Stimulated activated CD4-positive, alpha-beta T cell treated with anti-CD3 and anti-CD28 coated beads, Interleukin-4, amount 100 ng/mL, for 1 hour (primary cell): ENCODE data around the gene TMCC1.
A peak's percentile ranks its signal among the peaks of the same experiment; 100 is the strongest.
"Not testable (repeated sequence)": the region's sequence is repeated elsewhere in the genome, so short reads cannot be mapped to it uniquely, and the experiment has no call there.

Experiments
- DNase-seq: peaks from one replicate; pipeline ENCODE4 v3.0.0-alpha.2; 2020

Gene TMCC1

GRCh38 chr3:129893581-129894070 lies at the start of gene TMCC1:
TMCC1 (minus strand) TSS chr3:129893711.
- peak; percentile 88 for DNase-seq

DNA sequence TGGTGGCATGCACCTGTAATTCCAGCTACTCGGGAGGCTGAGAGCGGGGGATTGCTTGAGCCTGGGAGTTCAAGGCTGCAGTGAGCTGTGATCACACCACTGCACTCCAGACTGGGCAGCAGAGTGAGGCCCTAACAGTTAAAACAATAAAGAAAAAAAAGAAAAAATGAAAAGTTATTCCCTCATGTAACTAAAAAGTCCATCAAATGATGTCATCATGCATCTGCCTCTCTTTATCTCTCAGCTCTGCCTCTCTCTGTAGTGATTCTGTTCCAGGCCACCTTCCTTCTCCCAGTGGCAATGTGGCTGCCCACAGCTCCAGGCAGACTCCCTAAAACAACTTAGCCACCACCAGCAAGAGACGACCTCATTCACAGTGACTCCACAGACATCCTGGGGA lies 49.5 kb upstream of the TMCC1 start:
- no peak for DNase-seq

- peak; percentile 20 for DNase-seq
Measured at GRCh38 chr3:129942296-129942695, 48.8 kb upstream of the TMCC1 start.

DNA sequence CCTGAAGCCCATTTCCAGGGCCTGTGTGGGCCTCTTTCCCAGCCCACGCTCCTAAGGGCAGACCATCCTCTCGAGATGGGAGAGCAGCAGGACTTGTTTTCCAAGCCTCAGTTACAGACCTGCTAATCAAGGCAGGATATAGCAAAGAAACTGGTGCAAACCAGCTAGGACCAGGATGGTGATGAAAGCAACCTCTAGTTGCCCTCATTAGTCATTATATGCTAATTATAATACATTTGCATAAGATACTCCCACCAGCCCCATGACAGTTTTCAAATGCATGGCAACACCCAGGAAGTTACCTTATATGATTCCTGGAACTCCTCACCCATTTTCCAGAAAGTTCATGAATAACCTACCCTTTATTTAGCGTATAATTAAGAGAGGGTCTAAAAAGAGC lies 46.6 kb upstream of the TMCC1 start:
- DNase-seq: no peak

DNA sequence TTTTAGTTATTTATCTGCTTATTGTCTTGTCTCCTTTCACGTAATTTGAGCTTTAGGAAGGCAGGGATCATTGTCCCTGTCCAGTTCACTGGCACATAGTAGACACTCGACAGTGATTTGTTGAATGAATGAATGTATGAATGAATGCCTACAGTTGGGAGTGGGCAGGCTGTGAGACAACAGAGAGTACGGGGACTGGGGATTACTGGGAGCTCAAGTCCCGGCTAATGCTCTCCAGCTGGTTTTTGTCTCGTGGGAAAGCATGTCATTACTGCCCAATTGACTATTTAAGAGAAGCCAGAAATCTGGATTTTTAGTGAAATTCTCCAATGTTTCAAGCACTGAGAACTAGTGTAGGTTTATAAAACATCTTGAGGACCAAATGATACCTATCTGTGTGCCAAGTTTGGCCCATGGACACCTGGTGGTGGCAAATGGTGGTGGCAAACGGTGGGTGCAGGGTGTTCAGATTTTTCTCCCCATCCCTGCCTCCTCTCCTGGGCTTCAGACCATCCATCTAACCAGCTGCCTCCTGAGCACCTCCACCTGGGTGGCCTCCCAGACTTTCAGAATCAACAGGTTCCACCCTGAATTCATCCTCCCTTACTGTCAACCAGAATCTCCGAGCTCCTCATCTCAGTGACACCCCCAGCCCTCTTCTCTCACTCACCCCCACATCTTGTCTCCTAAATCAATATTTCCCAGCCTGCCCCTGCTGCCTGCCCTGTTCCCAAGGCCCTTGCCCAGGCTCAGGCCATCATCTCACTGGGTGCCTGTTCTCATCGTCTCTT lies 44.8 kb upstream of the TMCC1 start:
- DNase-seq: no peak

- DNase-seq: no peak
Measured at GRCh38 chr3:129937717-129938116, 44.2 kb upstream of the TMCC1 start.

- DNase-seq: no peak
Measured at GRCh38 chr3:129936757-129937156, 43.2 kb upstream of the TMCC1 start.

GRCh38 chr3:129934234-129935123 lies 41.0 kb upstream of the TMCC1 start:
- peak; percentile 19 for DNase-seq

DNA sequence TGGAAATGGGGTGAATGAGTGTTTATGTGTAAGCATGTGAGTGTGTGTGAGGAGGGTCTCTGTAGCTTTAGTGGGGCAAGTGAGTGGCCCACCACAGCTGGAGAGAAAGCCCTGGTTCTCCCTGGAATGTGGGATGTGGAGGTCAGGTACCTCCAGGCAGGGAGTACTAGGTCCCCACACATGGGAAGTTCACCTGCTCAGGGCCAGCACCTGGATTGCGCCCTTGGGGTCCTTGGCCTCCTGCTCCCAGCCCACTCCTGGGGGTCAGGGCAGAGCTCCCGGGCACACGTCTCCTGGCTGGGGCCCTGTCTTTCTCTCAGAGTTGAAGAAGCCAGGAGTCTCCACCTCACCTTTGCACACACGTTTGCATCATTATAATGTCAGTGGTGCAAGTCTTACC lies 40.0 kb upstream of the TMCC1 start:
- DNase-seq: no peak

DNA sequence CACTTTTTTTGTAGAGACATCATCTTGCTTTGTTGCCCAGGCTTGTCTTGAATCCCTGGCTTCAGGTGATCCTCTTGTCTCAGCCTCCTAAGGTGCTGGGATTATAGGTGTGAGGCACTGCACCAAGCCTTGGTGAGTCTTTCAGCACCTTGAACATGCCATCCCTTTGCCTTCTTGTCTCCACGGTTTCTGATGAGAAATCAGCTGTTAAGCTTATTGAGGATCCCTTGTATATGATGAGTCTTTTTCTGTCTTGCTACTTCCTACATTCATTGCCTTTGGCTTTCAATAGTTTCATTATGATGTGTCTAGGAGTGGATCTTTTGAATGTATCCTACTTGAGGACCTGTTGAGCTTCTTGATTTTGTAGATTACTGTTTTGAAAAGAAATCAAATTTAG lies 35.9 kb upstream of the TMCC1 start:
- DNase-seq: no peak

DNA sequence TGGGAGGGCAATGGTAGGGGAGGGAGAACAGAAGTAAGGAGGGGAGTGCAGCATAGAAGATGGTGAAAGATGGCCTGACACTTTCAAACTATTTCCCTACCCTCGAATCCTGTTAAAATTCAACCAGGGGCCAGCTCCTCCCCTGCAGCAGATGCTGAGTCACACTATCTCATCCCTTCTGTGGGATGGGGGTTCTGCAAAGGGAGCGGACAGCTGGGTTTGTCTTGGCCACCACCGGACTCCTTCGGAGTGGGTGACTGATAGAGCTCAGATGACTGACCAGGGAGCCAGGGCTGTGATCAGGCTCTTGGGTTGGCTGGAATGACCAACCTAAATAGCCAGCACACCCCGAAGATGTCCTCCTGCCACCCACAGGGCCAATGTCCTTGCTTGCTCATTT lies 33.6 kb upstream of the TMCC1 start:
- DNase-seq: no peak

DNA sequence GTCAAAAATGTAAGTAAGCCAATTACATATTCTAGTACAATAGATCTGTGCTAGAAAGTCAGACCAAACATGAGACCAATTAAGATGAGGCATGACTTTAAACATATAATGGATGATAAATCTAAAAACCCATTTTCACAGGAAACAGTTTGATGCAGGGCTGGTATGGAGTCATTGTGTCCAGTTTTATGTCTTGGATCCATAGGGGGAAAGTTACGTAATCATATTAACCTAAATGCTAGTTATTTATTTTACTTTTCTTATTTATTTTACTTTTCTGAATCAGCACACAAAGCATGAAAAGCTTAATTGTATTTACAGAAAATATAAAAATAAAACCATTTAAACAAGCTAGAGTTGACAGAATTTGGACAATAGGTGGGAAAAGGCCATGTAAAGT lies 26.3 kb upstream of the TMCC1 start:
- DNase-seq: no peak

- DNase-seq: no peak
Measured at GRCh38 chr3:129919357-129919756, 25.8 kb upstream of the TMCC1 start.

DNA sequence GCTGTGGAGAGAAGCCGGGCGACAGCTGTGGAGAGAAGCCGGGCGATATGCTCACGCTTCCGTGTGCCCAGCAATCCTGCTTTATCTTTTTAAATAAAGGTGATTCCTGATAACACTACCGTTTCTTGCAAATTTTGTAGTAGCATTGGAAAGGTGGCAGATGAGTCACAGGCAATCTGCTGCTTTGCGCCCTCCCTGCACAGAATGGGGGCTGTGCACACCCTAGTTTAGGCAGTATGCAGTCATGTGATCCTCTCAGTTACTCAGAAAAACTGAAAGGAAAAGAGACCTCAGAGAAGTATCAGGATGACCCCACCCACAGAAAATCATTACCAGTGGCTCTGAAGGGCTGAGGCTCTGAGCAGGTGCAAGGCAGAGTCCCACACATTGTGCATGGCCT lies 24.9 kb upstream of the TMCC1 start:
- no peak for DNase-seq

DNA sequence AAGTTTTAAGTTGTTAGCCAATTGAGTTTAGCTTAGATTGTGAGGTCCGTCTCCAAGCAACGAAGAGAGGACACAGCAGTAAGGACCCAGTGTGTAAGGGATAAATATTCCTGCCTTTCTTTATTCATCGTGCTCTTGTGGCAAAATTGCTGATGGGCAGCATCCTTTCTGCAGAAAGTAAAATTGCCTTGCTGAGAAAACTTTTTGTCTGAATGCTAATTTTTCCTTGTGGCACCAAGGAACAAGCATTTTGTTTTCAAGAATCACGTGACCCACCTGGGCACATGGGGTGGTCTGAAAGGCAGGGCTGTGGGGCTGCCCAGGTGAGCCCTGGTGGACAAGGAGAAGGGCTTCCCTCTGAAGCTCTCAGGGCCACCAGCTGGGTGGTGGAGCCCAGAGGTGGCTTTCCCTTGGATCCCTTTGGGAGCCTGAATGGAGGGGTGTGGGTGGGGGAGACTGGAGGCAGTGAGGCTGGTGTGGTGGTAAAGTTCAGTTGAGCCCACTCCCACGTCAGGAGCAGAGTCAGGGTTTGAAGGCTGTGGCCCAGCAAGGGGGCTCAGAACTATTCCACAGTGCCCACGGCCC lies 24.0 kb upstream of the TMCC1 start:
- no peak for DNase-seq

GRCh38 chr3:129913618-129914017 lies 20.1 kb upstream of the TMCC1 start:
- DNase-seq: no peak

DNA sequence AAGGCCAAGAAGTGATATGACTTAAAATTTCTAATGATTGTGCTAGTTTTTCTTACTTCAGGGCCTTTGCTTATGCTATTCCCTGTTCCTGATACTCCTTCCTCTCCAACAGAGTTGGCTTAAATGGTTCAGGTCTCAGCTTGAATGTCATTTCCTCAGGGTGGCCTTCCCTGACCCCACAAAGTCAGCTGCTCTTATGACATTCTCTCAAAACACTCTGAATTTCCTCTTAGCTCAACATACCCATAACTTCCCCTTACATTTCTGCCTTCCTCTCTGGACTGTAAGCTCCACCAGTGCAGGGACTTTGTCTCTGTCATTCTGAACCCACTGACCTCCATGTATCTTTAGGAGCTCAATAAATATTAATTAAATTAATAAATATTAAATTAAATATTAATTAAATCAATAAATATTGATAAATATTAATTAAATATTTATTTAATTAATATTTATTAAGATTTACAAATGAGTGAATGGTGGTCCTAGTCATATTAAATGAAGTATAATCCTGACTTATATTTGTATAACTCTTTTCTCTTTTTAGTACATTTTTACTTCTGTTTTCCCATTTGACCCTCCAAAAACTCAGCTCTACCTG lies 17.9 kb upstream of the TMCC1 start:
- no peak for DNase-seq

DNA sequence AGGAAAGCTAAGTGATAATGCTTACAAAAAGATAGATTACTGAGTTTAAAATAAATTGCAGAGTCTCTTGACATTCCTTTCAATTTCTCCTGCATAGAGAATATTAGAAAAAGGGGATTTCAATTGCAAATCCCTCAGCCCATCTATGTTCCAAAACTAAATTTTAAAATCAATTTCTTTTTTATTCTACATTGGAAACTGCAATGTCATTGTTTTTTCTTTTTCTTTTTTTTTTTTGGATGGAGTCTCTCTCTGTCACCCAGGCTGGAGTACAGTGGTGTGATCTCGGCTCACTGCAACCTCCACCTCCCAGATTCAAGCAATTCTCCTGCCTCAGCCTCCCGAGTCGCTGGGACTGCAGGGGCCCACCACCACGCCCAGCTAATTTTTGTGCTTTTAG lies 15.7 kb upstream of the TMCC1 start:
- not testable (repeated sequence) for DNase-seq

DNA sequence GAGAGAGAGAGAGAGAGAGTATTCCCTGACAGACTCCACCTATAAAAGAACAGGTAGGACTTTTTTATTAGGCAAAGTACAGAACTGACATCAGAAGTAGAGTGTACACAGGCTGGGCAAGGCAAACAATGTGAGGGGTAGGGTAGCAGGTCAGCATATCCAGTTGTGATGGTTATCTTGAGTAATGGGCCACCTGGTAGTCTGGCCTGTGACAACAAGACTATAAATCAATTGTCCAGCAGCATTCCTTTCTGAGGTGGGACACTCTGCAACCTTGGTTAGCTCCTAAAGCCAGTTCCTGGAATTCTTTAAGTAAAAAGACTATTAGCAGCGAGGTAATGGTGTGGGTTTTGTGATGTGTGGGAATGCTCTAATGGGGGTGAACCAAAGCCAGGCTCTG lies 14.9 kb upstream of the TMCC1 start:
- DNase-seq: no peak

GRCh38 chr3:129901272-129901671 lies 7.8 kb upstream of the TMCC1 start:
- not testable (repeated sequence) for DNase-seq

DNA sequence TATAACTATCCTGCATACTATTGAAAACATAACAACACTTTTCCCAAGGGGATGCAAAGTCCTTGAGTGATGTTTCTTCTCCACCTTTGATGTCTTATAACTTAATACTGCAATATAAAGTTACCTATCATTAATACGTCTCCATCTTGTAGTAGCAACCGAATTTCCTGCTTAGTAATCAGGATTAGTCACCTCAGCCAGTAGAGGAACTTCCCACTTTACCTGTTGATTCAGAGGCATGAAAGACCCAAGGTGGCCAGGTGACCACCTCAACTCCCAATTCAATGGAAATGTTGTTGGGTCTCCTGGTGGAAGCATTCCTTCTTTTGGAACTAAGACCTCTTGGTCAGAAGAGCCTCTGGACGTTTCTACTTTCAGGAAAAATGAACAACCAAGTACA lies 3.5 kb upstream of the TMCC1 start:
- DNase-seq: no peak

DNA sequence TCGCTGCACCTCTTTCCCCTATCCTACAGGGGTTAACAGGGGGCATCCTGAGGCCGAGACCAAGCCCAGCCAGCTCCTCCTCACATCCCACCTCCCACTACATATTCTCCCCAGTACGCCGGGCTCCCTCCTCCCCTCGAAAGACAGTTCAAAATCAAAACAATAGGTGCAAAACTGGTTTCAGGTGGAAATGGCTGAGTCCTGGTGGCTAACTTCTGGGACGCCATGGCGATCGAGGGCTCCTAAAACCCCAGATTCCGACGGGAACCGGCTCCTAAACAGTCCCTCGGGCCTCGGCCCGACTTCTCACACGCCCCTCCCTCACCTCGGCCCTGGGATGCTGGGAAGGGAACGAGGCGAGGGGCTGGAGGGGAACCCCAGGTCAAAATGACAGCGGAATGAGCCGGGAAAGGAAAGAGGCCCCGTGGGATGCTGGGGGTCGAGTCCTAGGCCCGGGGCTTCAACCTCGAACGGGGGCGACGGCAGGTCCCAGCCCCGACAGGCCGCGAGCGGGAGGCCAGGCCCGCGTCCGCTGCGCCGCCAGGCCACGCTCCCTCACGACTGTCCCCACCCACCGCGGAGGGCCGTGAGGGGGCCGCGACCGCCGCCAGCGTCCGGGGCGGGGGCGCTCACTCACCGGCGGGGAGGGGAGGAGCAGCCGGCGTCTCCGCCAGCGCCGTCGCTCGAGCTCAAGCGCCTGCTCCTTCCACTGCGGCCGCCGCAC lies 492 bp downstream of the TMCC1 start:
- DNase-seq: peak; percentile 10

- peak; percentile 7 for DNase-seq
Measured at GRCh38 chr3:129892486-129892856, 1.0 kb downstream of the TMCC1 start.
